IPS-11a (cell line): Measurements from ENCODE around the gene CADM2.
"Not testable (repeated sequence)": the region's sequence is repeated elsewhere in the genome, so short reads cannot be mapped to it uniquely, and the experiment has no call there.

ENCODE experiments used
- H3K4me3 ChIP-seq: one replicate; pipeline ENCODE4 v1.5.1; 2013; ENCODE audit warnings: low read depth, low read length, control low read depth

The CADM2 gene

GRCh38 chr3:84958495-84959469 lies at the start of gene CADM2:
Gene CADM2 (plus strand): TSS chr3:84958989.
- peak within 1 kb of the TSS; percentile 86 for H3K4me3 ChIP-seq

GRCh38 chr3:84918592-84918991 lies 40.2 kb upstream of the CADM2 start:
- not testable (repeated sequence) for H3K4me3 ChIP-seq

GRCh38 chr3:84922682-84923081 lies 36.1 kb upstream of the CADM2 start:
- no peak overlapping the region for H3K4me3 ChIP-seq

GRCh38 chr3:84925571-84925970 lies 33.2 kb upstream of the CADM2 start:
- H3K4me3 ChIP-seq: no peak overlapping the region

GRCh38 chr3:84943379-84943778 lies 15.4 kb upstream of the CADM2 start:
- H3K4me3 ChIP-seq: no peak overlapping the region

GRCh38 chr3:84946240-84946639 lies 12.5 kb upstream of the CADM2 start:
- no peak overlapping the region for H3K4me3 ChIP-seq

GRCh38 chr3:84959470-84960271 lies 882 bp downstream of the CADM2 start:
- peak overlapping the region; percentile 86 for H3K4me3 ChIP-seq

GRCh38 chr3:84960581-84960980 lies 1.8 kb downstream of the CADM2 start:
- peak overlapping the region; percentile 86 for H3K4me3 ChIP-seq

GRCh38 chr3:84961011-84961410 lies 2.2 kb downstream of the CADM2 start:
- H3K4me3 ChIP-seq: peak overlapping the region; percentile 86

GRCh38 chr3:84961521-84962255 lies 2.9 kb downstream of the CADM2 start:
- peak overlapping the region; percentile 86 for H3K4me3 ChIP-seq

GRCh38 chr3:84962415-84962814 lies 3.6 kb downstream of the CADM2 start:
- H3K4me3 ChIP-seq: no peak overlapping the region

- H3K4me3 ChIP-seq: no peak overlapping the region
Observed at GRCh38 chr3:84963137-84963536, 4.3 kb downstream of the CADM2 start.

- H3K4me3 ChIP-seq: no peak overlapping the region
Observed at GRCh38 chr3:84965141-84965540, 6.4 kb downstream of the CADM2 start.

- H3K4me3 ChIP-seq: no peak overlapping the region
Observed at GRCh38 chr3:84967767-84968581, 9.2 kb downstream of the CADM2 start.

GRCh38 chr3:84968701-84969235 lies 10.0 kb downstream of the CADM2 start:
- no peak overlapping the region for H3K4me3 ChIP-seq

GRCh38 chr3:84974347-84974746 lies 15.6 kb downstream of the CADM2 start:
- H3K4me3 ChIP-seq: no peak overlapping the region

- H3K4me3 ChIP-seq: no peak overlapping the region
Observed at GRCh38 chr3:84977021-84977420, 18.2 kb downstream of the CADM2 start.

- no peak overlapping the region for H3K4me3 ChIP-seq
Observed at GRCh38 chr3:84978843-84979242, 20.1 kb downstream of the CADM2 start.

- no peak overlapping the region for H3K4me3 ChIP-seq
Observed at GRCh38 chr3:84980011-84980410, 21.2 kb downstream of the CADM2 start.

- H3K4me3 ChIP-seq: no peak overlapping the region
Observed at GRCh38 chr3:84980456-84980855, 21.7 kb downstream of the CADM2 start.
